Neural crest cell (in vitro differentiated cells): ENCODE data around the gene CNN3. TPM values are rescaled to one million over a fixed set of nuclear protein-coding genes. Genes with fewer than 3 reads are reported as not detected.

Experiments used
- DNase-seq: peaks from one replicate; pipeline ENCODE4 v3.0.0; 2021; ENCODE audit warnings: low read depth, mixed read lengths, low spot score
- H3K27ac Mint-ChIP-seq: one replicate; pipeline ENCODE4 v1.8.0; 2021; ENCODE audit warnings: mild to moderate bottlenecking, mixed read lengths; ENCODE audit not compliant: unreplicated experiment
- H3K27me3 Mint-ChIP-seq: 2 replicates; pipeline ENCODE4 v1.8.0; 2021; ENCODE audit warnings: low read depth, mild to moderate bottlenecking, mixed read lengths
- H3K36me3 Mint-ChIP-seq: 2 replicates; pipeline ENCODE4 v1.8.0; 2021; ENCODE audit warnings: low read depth, mild to moderate bottlenecking, mixed read lengths
- H3K4me1 Mint-ChIP-seq: 2 replicates; pipeline ENCODE4 v1.8.0; 2021; ENCODE audit warnings: mixed read lengths
- H3K4me3 Mint-ChIP-seq: one replicate; pipeline ENCODE4 v1.8.0; 2021; ENCODE audit warnings: mild to moderate bottlenecking, mixed read lengths
- H3K9me3 Mint-ChIP-seq: 2 replicates; pipeline ENCODE4 v1.8.0; 2021; ENCODE audit warnings: mixed read lengths
- CTCF ChIP-seq: fragments of 200-600 bp; sonication (generic); conservative IDR thresholded peaks from 2 replicates; pipeline ENCODE4 v1.5.0; 2021; ENCODE audit warnings: antibody characterized with exemption, mild to moderate bottlenecking
- total RNA-seq: library from RNA; stranded (reverse); gene quantifications from 2 replicates; pipeline ENCODE4 v1.2.1, GENCODE V29; 2021

CNN3 gene
- total RNA-seq, 1 donor from 2014 or later: 322 TPM

GRCh38 chr1:94920061-94920460, 6.8 kb downstream of the CNN3 start:
- Mint-ChIP-seq H3K4me1 (peaks cover 90% of the 10 kb centered on the region), H3K27me3 (no peaks in the 10 kb centered on the region), H3K9me3 (peaks cover 3% of the 10 kb centered on the region), H3K4me3 (peak overlapping the region; percentile 39), H3K27ac (peak overlapping the region; percentile 76), H3K36me3 (peaks cover 15% of the 10 kb centered on the region)
- no peak for TF ChIP-seq CTCF
- DNase-seq: no peak

- peaks cover 86% of the 10 kb centered on the region for H3K4me1 Mint-ChIP-seq
- H3K9me3 Mint-ChIP-seq: peaks cover 3% of the 10 kb centered on the region
- H3K36me3 Mint-ChIP-seq: peaks cover 16% of the 10 kb centered on the region
- no peak for TF ChIP-seq CTCF
- H3K27ac Mint-ChIP-seq: peak overlapping the region; percentile 76
- no peaks in the 10 kb centered on the region for H3K27me3 Mint-ChIP-seq
- H3K4me3 Mint-ChIP-seq: peak overlapping the region; percentile 39
- DNase-seq: no peak
Observed at GRCh38 chr1:94919241-94920030, 7.5 kb downstream of the CNN3 start.

- Mint-ChIP-seq H3K4me1 (peaks cover 83% of the 10 kb centered on the region), H3K27ac (no peak overlapping the region), H3K27me3 (no peaks in the 10 kb centered on the region), H3K4me3 (no peak overlapping the region), H3K9me3 (peaks cover 6% of the 10 kb centered on the region), H3K36me3 (peaks cover 28% of the 10 kb centered on the region)
- TF ChIP-seq CTCF: no peak
- DNase-seq: no peak
Observed at GRCh38 chr1:94917251-94917650, 9.7 kb downstream of the CNN3 start.

GRCh38 chr1:94912263-94913184, 14.4 kb downstream of the CNN3 start:
- no peak for DNase-seq
- Mint-ChIP-seq H3K27ac (no peak overlapping the region), H3K36me3 (peaks cover 45% of the 10 kb centered on the region), H3K4me3 (no peak overlapping the region), H3K4me1 (peaks cover 71% of the 10 kb centered on the region), H3K9me3 (peaks cover 6% of the 10 kb centered on the region), H3K27me3 (no peaks in the 10 kb centered on the region)
- TF ChIP-seq CTCF: no peak

- Mint-ChIP-seq H3K4me1 (peaks cover 59% of the 10 kb centered on the region), H3K27me3 (no peaks in the 10 kb centered on the region), H3K27ac (no peak overlapping the region), H3K4me3 (no peak overlapping the region), H3K36me3 (peaks cover 44% of the 10 kb centered on the region), H3K9me3 (peaks cover 4% of the 10 kb centered on the region)
- TF ChIP-seq CTCF: no peak
- DNase-seq: no peak
Observed at GRCh38 chr1:94909486-94909885, 17.4 kb downstream of the CNN3 start.
